HuH-7 (cell line): ENCODE data around the gene TRIM24.
A peak's percentile ranks its signal among the peaks of the same experiment; 100 is the strongest.
"Not testable (repeated sequence)": the region's sequence is repeated elsewhere in the genome, so short reads cannot be mapped to it uniquely, and the experiment has no call there.

ENCODE experiments used
- DNase-seq: peaks from one replicate; pipeline ENCODE4 v3.0.0; 2011; ENCODE audit warnings: low spot score

The TRIM24 gene

DNA sequence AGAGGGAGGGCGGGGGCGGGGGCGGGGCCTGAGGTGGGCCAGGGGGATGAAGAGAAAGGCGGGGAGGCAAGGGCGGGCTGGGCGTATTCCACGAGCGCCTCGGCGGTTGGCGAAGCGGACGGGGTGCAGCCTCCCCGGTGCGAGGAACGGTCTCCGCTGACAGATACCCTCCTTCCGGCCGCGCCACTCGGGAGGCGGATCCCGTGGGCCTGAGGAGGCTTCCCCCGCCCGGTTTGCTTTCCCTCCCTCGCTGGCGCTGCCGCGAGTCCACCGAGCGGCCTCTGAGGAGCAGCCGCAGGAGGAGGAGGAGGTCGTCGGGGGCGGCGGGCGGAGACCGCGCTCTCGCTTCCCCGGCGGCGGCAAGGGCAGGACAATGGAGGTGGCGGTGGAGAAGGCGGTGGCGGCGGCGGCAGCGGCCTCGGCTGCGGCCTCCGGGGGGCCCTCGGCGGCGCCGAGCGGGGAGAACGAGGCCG, at the start of gene TRIM24:
Gene TRIM24, plus strand, starts transcription at position 84 of the 473 bp plus-strand sequence. Its CDS starts 290 bp downstream, at position 374.
- DNase-seq, result peak; percentile 98

DNA sequence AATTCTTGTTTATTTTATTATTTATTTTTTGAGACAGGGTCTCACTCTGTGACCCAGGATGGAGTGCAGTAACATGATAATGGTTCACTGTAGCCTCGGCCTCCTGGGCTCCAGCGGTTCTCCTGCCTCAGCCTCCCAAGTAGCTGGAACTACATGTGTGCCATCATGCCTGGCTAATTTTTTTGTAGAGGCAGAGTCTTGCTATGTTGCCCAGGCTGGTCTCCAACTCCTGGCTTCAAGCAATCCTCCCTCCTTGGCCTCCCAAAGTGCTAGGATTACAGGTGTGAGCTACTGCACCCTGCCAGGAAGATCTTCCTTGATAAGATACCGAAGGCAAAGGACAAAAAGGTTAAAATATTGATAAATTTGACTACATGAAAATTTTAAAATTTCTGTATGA, 48.0 kb upstream of the TRIM24 start:
- DNase-seq, result not testable (repeated sequence)

DNA sequence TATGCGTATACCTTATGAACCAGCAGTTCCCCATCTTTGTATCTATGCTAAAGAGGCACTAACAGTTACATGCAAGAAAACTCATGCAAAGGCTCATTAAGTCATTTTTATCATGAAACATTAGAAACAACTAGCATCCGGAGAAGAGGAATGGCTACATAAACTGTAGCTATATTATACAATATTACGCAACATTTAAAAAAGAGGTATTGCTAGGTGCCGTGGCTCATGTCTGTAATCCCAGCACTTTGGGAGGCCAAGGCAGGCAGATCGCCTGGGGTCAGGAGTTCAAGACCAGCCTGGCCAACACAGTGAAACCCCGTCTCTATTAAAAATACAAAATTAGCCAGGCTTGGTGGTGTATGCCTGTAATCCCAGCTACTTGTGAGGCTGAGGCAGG, 47.1 kb upstream of the TRIM24 start:
- DNase-seq, result not testable (repeated sequence)

DNA sequence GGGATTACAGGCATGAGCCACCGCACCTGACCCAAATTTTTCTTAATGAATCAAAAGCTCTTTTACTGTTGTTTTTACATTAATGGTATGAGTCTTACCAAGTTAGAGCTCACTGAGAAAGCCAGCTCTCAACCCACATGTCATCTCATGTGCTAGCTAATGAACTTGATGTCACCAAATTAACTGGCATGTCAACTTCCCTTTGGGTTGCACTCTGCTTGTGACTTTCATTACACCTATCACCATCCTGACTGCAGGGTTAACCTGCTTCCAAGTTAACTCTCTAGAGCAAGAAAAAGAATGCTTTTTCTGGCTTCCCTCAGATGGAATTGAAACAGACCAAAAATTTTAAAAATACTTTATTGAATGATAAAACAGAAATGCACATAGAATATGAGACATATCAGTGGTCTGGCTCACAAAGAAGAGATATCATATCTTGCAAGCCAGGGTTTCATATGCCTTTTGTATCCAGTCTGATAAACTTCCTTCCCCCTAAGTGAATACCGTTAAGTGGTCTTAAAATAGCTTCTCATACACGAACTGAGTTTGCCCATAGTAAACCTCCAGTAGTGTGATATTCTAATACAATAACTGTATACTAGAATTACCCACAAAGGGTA, 42.9 kb upstream of the TRIM24 start:
- DNase-seq, result no peak

DNA sequence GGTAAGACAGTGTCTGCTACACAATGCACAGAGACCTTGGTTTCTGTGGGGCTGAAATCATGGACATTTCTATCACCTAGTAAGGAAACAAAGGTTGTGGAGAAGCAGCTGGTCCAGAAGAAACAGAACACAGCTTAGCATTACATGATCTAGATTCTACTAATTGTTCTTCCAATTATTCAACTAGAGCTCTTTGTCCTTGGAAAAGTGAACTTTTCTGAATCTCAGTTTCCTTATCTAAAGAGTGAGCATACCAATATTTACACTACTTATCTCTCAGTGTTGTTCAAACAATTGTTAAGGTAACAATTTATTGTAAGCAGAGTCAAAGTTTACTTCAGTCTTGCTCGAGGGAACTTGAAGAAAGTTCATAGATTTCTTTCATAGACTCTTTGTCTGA, 42.3 kb upstream of the TRIM24 start:
- DNase-seq, result peak; percentile 15

DNA sequence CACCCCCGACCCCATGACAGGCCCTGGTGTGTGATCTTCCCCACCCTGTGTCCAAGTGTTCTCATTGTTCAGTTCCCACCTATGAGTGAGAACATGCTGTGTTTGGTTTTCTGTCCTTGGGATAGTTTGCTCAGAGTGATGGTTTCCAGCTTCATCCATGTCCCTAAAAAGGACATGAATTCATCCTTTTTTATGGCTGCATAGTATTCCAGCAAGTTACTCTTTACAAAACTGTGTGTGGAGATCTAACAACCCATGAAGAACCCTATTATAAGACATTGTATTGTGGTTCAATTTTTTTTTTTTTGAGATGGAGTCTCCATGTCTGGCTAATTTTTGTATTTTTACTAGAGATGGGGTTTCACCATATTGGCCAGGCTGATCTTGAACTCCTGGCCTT, 41.7 kb upstream of the TRIM24 start:
- not testable (repeated sequence) for DNase-seq

GRCh38 chr7:138425026-138425425, 35.0 kb upstream of the TRIM24 start:
- no peak for DNase-seq

DNA sequence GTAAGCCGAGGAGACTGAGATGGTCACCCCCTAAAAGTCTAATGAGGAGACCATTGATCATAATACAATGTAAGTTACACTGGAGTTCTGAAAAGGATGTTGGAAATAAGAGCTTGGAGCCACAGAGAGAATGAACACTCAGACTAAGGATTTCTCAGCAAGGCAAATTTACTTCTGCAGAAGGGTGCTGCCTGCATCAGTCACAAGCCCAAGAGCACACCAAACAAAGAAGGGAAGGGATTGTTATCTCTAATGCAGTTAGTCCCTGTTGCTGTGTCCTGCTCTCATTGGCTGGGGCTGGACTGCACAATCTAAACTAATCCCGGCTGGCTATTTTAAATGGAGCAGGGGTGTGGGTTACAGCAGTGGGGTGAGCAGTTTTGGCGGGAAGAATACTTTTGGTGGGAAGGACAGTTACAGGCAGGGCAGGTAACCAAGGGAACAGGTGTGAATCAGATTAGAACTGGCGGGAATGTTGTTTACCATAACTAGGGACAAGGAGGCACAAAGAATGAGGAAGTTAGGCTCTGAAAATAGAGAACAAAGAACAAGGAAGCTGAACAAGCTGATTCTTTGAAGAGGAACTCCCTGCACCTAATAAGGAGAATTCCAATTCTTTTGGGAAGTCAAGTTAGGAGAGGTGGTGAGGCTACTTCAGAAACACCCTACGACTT, 30.3 kb upstream of the TRIM24 start:
- DNase-seq, result no peak

- no peak for DNase-seq
These were observed 28.5 kb upstream of the TRIM24 start for GRCh38 chr7:138431517-138431916.

DNA sequence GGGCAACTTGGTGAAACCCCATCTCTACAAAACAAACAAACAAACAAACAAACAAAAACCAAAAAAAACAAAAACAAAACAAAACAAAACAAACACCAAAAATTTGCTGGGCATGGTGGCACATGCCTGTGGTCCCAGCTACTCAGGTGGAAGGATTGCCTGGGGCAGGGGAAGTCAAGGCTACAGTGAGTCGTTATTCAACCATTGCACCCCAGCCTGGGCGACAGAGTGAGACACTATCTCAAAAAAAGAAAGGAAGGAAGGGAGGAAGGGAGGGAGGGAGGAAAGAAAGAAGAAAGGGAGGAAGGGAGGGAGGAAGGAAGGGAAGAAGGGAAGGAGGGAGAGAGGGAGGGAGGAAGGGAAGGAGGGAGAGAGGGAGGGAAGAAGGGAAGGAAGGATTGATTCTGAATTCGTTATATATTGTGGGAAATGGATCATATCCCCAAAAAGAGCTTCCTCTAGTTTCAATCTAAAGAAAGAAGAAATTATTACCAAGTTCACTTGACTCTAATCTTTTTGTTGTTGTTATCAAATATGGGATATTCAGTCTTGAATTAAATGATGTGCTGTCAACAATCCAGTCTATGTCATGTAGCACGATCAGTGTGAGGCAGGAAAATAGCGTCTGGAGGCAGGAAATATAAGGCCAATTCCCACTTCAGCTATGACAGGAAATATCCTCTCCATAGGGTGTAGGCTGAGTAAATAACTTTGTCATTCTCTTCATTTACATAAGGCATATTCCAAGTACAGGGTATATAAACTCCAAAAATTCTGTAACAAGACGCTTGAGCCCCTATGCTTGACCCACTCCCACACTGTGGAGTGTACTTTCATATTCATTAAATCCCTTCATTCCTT, 26.2 kb upstream of the TRIM24 start:
- no peak for DNase-seq

- DNase-seq, result no peak
These were observed 25.5 kb upstream of the TRIM24 start for GRCh38 chr7:138434597-138435019.

- DNase-seq, result no peak
These were observed 24.7 kb upstream of the TRIM24 start for GRCh38 chr7:138435231-138435919.

DNA sequence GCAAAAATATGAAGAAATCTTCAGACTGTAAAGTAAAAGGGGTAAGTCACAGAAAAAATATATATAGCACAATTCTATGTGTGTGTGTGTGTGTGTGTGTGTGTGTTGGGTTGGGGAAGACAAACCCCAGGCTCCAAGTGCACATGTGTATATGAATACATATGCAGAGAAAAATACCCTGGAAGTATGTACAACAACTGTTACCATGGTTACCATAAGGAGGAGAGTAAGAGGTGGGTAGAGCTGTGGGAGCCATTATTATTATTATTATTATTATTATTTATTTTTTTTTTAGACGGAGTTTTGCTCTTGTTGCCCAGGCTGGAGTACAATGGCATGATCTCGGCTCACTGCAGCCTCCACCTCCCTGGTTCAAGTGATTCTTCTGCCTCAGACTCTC, 23.7 kb upstream of the TRIM24 start:
- no peak for DNase-seq

DNA sequence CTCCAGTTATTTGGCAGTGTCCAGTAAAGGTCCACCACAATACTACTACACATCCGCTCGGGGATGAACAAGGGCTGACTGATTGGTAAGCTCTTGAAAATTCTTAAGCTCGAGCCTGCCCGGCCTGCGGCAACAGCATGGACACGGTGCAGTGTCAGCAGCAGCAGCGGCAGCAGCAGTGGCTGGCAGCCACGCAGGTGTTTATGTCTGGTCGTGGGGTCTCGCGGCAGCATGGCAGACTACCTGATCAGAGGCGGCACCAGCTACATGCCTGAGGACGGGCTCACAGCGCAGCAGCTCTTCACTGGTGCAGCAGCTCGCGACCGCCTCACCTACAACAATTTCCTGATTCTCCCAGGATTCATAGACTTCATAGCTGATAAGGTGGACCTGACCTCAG, 19.6 kb upstream of the TRIM24 start:
- no peak for DNase-seq

DNA sequence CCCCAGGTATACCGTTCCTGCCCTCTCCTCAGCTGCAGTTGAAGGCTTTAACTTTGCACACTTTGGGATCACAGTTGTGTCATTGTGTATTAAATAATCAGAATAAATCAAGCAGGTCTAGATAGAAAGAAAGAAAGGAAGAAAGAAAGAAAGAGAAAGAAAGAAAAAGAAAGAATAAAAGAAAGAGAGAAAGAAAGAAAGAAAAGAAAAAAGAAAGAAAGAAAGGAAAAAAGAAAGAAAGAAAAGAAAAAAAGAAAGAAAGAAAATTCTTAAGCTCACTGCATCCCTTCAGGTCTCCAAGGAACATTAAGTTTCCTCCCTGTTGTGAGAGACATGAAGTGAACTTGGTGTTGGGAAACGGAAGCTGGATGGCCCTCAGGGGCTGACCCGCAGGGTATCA, 17.2 kb upstream of the TRIM24 start:
- DNase-seq, result no peak

GRCh38 chr7:138449580-138449979, 10.5 kb upstream of the TRIM24 start:
- DNase-seq, result no peak

GRCh38 chr7:138455609-138456008, 4.5 kb upstream of the TRIM24 start:
- peak; percentile 28 for DNase-seq

DNA sequence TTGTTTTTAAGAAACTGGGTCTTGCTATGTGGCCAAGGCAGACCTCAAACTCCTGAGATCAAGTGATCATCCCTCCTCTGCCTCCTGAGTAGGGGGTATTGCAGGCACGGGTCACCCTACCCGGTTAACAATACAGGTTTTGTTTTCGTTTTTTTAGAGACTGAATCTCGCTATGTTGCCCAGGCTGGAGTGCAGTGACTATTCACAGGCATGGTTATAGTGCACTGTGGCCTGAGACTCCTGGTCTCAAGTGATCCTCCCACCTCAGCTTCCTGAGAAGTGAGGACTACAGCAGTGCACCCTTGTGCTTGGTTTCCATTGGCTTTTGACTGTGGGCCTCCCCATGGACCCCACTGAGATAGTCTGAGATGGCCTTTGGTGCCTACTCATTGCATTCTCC, 3.8 kb upstream of the TRIM24 start:
- no peak for DNase-seq

- DNase-seq, result no peak
These were observed 1.3 kb upstream of the TRIM24 start for GRCh38 chr7:138458576-138459412.

DNA sequence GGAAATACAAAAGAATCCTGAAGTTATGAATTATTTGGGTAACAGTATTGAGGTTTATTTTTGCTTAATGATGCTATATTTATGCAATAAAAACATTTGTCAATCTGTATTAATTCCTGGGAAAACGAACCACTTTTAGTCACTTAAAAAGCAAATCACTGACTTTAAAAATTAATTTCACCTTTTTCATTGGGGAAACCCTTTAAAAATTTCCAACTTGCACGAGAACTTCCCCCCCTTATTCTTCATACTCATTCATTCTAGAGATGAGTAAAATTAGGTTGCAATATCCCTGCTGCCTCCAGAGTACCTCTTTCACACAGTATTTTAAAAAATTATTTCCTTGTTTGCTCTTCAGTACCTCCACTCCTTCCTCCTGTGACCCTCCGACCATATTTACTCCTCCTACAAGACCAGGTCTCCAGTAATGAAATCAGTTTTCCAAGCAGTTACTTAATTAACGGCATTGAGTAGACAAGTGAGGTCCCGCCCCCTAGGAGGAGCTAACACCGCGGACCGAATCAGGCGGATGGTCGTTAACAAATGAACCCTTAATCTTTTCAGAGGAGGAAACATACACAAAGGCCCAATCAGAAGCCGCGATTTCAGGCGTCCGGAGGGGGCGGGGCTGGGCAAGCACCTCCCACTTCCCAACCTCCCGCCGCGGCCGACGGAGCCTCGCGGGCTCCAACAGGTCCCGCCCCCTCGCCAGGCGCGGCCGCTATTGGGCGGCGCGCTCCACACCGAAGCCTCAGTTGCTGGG, 465 bp upstream of the TRIM24 start:
- no peak for DNase-seq
